Epithelial cell of esophagus (primary cell): ENCODE data around the gene MAGEA9B.
"Not testable (repeated sequence)": the region's sequence is repeated elsewhere in the genome, so short reads cannot be mapped to it uniquely, and the experiment has no call there.

Experiments used
- DNase-seq: peaks from one replicate; pipeline ENCODE4 v3.0.0; 2010; ENCODE audit warnings: low read depth
- H3K4me3 ChIP-seq: 2 replicates; pipeline ENCODE4 v1.5.1; 2011; ENCODE audit warnings: mild to moderate bottlenecking, low read length, control low read depth
- CTCF ChIP-seq: IDR thresholded peaks from 2 replicates; pipeline ENCODE4 v1.5.1; 2011; ENCODE audit warnings: low read depth, mild to moderate bottlenecking, low read length, control low read depth, inconsistent platforms; ENCODE audit not compliant: insufficient read depth; ENCODE audit errors: missing control alignments

The MAGEA9B gene

GRCh38 chrX:149540131-149540620, 47.1 kb downstream of the MAGEA9B start:
- peak; percentile 90 for DNase-seq
- peak overlapping the region; percentile 61 for H3K4me3 ChIP-seq
- no peak for TF ChIP-seq CTCF

GRCh38 chrX:149539283-149540130, 47.8 kb downstream of the MAGEA9B start:
- no peak for TF ChIP-seq CTCF
- peak; percentile 94 for DNase-seq

GRCh38 chrX:149537474-149537873, 49.8 kb downstream of the MAGEA9B start:
- H3K4me3 ChIP-seq, DNase-seq: not testable (repeated sequence)

More at GRCh38 chrX:149539283-149540130, 47.8 kb downstream of the MAGEA9B start:
- peak overlapping the region; percentile 53 for H3K4me3 ChIP-seq

GRCh38 chrX:149534926-149535602, 52.2 kb downstream of the MAGEA9B start:
- H3K4me3 ChIP-seq, DNase-seq: not testable (repeated sequence)

GRCh38 chrX:149533999-149534398, 53.3 kb downstream of the MAGEA9B start:
- H3K4me3 ChIP-seq, DNase-seq: not testable (repeated sequence)

- DNase-seq, H3K4me3 ChIP-seq: not testable (repeated sequence)
Observed at GRCh38 chrX:149532868-149533267, 54.4 kb downstream of the MAGEA9B start.
